ENCODE measurements around the gene MAP1LC3A.

MAP1LC3A gene

GRCh38 chr20:34536798-34537394 lies 21.6 kb upstream of the MAP1LC3A start:
- H3K4me3 ChIP-seq (ENCODE audit: low read length) = no peak overlapping the region
- DNase-seq (ENCODE audit: low read depth) = peak; percentile 52
- TF ChIP-seq CTCF (IDR thresholded peaks at IDR 0.05; ENCODE audit: insufficient read depth, low read depth, low read length, missing control alignments) = peak; percentile 41

- no peak for DNase-seq (ENCODE audit: low read depth)
- no peak overlapping the region for H3K4me3 ChIP-seq (ENCODE audit: low read length)
- TF ChIP-seq CTCF (IDR thresholded peaks at IDR 0.05; ENCODE audit: insufficient read depth, low read depth, low read length, missing control alignments) = no peak
These were observed 20.9 kb upstream of the MAP1LC3A start for GRCh38 chr20:34537651-34538050.

- no peak overlapping the region for H3K4me3 ChIP-seq (ENCODE audit: low read length)
- TF ChIP-seq CTCF (IDR thresholded peaks at IDR 0.05; ENCODE audit: insufficient read depth, low read depth, low read length, missing control alignments) = peak; percentile 88
- DNase-seq (ENCODE audit: low read depth) = peak; percentile 63
These were observed 19.8 kb upstream of the MAP1LC3A start for GRCh38 chr20:34538671-34539123.

- TF ChIP-seq CTCF (IDR thresholded peaks at IDR 0.05; ENCODE audit: insufficient read depth, low read depth, low read length, missing control alignments) = no peak
These were observed 18.8 kb upstream of the MAP1LC3A start for GRCh38 chr20:34539756-34540155.

GRCh38 chr20:34540596-34541263 lies 17.8 kb upstream of the MAP1LC3A start:
- TF ChIP-seq CTCF (IDR thresholded peaks at IDR 0.05; ENCODE audit: insufficient read depth, low read depth, low read length, missing control alignments) = no peak
- H3K4me3 ChIP-seq (ENCODE audit: low read length) = no peak overlapping the region
- no peak for DNase-seq (ENCODE audit: low read depth)

More at GRCh38 chr20:34539756-34540155, 18.8 kb upstream of the MAP1LC3A start:
- H3K4me3 ChIP-seq (ENCODE audit: low read length) = no peak overlapping the region
- DNase-seq (ENCODE audit: low read depth) = no peak

- TF ChIP-seq CTCF (IDR thresholded peaks at IDR 0.05; ENCODE audit: insufficient read depth, low read depth, low read length, missing control alignments) = no peak
- H3K4me3 ChIP-seq (ENCODE audit: low read length) = no peak overlapping the region
- DNase-seq (ENCODE audit: low read depth) = no peak
These were observed 17.1 kb upstream of the MAP1LC3A start for GRCh38 chr20:34541264-34541901.

Measured in epithelial cell of esophagus (primary cell).